ENCODE data around the gene MYORG.
"Not testable (repeated sequence)": the region's sequence is repeated elsewhere in the genome, so short reads cannot be mapped to it uniquely, and the experiment has no call there.

Gene MYORG

DNA sequence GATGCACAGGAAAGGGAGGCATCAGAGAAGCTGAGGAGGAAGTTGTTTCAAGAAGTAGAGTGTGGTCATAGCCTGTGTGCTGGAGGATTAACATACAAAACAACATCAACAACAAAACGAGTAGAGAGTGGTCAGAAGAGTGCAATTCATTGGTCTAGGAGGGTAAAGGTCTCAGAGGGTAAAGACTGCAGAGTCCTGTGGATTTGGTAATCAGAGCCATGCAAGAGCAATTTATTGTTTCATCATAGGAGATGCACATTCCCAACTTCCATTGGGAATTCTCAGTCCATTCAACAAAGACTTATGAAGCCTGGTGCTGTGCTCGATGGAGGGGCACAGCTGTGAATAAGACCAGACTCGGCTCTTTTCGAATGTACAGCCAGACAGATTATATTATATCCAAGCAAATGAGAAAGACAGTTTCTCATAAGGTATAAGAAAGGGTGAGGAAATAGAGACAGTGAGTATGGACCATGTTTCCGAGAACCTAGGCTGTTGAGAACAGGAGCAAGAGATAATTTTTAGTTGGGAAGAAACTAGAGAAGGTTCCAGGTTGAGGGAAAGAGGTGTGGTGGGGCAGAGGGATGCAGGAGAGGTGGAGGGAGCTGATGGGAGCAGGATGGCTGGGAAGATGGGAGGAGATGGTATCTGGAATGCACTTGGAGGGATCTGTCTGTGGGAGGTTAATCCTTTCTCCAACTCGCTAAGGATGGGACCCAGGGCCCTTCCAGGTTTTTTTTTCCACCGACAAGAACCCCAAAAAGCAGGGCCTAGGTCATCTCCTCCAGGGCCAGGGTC, 7.9 kb upstream of the MYORG start:
- DNase-seq: no peak

DNA sequence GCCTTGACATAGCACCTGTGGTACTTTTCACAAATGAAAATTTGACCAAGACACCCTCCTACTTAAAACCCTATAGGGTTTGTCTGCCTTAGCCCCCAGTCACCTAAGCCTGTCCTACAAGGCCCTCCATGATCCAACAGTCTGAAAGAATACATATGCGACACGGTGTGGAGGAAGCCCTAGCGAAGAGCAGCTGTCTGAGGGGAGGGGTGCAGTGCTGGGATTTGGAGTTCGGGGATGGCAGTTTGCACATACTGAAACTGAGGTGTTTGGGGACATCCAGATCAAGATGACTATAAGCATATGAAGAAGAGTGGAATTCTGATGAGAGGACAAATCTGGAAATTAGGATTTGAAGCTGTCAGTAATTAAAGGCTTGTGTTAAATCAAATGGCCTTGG, 7.2 kb upstream of the MYORG start:
- no peak for DNase-seq

GRCh38 chr9:34382879-34383278, 6.2 kb upstream of the MYORG start:
- DNase-seq: no peak

GRCh38 chr9:34382054-34382453, 5.4 kb upstream of the MYORG start:
- no peak for DNase-seq

- no peak for DNase-seq
These were observed 4.6 kb upstream of the MYORG start for GRCh38 chr9:34381323-34381722.

- DNase-seq: no peak
These were observed 4.0 kb upstream of the MYORG start for GRCh38 chr9:34380511-34381315.

GRCh38 chr9:34380034-34380510, 3.4 kb upstream of the MYORG start:
- no peak for DNase-seq

DNA sequence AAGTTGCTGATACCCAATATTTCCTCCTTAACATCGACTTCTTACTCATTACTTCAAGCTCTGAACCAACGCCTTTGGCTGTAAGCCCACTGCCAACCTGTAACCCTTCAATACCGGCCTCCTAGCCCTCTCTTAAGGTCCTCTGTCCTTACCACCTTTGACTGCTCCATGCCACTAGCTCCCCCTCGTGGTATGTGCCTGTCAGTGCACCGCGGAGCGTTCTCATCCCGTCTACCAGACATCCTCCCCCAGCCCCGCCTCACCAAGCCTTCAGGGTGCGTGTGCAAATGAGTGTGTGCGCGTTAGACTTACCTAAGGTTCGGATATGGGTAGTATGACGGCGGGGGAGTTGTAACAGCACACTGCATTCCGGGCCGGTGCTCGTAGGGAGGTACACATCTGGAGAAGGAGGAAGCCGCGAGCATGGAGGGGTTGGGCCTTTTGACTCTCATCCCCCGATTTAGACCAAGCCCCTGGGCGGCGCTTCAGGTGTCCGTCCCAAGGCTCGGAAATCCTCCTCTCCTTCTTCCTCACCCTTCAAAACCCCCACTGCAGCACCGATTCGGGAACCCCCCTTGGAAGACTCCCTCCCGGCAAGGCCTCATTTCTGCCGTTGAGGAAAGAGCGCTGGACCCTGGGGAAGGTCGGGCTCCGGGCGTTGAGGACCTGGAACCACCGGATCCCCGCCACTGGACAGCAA, 2.8 kb upstream of the MYORG start:
- no peak for DNase-seq

DNA sequence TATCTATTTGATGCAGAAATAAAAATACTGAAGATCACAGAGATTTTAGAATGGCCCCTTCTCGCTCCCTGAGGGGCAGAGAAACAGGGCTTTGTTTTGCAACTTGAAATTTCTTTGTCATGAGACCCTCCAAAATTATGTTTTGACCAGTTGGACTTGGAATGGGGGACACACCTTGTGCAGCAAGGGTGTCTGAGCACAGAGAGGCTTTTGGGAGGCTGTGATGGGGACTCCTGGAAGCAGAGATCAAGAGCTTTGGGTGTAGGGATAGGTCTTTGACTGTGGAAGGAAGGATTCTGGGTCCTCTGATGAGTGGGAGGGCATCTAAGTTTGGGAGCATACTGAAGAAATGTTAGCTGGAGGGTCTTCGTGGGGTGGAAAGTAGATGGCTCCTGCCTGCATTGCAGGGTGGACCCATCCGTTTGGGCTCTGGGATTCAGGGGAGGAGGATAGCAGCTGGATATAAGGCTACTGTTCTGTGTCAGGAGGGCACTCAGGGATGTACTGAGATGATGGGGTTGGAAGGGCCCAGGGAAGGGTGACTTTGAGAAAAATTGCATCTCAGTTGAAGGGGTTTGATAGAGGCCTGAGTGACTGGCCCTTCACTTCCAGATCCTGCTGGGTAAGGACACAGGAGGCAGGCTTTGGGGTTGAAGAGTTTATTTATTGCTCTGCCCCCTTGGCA, 1.8 kb upstream of the MYORG start:
- DNase-seq: no peak

DNA sequence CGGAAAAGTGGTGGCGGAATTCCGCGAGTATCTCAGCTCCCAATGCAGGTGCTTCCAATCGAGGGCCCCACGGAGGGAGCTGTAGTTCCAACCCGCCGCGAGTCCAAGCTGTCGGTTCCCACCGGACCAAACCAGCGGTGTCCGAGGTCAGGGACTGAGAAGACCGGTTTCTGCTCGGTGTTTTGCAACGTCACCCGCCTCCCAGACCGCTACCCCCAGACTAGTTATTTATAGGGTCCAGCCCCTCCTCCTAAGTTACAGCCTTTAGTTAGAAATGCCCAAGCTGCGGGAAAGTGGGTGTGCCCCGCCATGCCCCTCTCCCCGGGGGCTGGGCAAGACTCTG, 677 bp upstream of the MYORG start:
- DNase-seq: no peak

GRCh38 chr9:34375901-34376595, 650 bp downstream of the MYORG start:
- DNase-seq: no peak

DNA sequence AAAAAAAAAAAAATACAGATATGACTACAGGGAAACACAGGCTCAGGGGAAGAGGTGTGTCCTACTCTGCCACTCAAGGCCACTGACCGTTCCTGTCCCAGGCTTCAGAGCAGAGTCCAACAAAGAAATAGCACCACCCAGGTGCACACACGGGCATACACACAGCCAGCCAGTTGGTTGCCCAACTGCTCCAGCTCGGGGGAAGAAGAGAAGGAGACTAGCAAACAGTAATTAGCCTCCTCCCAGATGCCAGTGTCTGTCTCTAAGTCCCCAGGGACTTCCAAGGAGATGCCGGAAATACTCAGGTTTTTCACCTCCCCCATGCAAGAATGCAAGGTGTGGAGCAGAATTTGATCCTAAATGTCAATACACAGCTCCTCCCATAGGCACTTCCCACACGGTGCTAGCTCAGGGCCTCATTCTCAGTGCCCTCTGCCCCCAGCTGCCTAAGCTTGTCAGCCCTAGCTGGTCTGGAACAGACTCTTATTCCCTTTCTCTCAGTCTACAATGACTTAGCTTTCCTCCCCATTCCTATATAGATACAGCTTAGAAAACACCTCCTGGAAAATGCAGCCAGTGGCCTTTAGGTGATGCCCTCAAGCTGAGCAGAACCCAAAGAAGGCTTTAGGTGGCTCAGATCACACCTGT, 1.7 kb downstream of the MYORG start:
- DNase-seq: no peak

DNA sequence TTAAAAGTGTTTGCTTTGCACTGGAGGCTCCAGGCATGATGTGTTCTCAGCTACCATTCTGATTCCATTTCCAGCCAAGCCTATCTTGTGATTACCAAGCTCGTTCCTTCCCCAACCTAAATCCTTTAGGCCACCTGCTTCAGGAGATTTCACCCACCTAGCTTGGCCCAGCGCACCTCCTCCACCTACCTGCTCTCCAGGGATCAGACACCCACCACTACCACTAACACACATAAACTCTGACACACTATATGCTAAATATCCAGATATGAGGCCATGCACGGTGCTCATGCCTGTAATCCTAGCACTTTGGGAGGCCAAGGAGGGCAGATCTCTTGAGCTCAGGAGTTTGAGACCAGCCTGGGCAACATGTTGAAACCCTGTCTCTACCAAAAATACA, 2.4 kb downstream of the MYORG start:
- DNase-seq: no peak

- DNase-seq: no peak
These were observed 2.9 kb downstream of the MYORG start for GRCh38 chr9:34373749-34374148.

DNA sequence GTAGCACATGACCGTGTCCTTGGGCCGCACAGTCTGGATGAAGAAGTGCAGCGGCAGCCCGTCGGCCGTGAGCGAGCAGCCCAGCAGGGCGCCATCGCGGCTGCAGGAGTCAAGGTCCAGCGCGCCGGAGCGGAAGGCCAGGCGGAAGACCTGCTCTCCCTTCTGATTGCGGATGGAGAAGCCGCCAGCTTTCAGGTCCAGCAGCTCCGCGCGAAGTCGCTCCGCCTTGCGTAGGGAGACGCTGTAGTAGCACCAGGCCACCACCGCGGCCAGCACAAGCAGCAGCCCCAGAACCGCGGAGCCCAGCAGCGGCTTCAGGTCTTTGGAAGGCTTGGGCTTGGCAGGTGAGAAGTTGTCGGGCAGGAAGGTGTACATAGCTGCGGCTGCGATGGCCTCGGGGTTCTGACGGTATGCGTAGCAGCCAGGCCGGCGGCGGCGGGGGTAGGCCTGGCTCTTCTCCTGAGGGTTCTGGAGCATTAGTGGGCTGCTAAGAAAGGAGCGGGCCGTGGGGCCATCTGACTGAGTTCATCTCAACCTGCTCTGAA, 4.2 kb downstream of the MYORG start:
- no peak for DNase-seq

DNA sequence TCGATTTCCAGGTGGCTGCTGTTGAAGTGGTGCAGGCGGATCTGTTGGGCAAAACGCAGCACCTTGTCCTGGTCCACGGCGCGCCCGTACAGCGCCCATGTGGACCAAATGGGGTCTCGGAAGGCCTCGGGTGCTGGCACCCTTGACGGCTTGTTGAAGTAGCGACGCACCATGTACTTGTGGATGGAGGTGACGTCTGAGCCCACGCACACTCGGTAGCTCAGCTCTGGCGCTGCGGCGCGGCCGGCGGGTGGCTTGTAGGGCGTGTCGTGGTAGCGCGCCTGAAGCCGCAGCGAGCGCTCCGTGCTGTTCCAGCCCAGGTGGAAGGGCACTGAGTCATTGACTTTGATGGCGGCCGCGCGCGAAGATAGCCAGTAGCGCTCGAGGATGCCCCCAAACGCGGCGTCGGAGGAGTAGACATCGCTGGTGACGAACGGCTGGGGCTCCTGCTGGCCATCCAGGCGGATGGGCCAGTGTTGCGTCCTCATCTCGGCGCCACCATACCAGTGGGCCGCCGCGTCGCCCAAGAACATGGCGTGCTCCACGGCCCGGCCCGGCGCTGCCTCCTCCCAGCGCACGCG, 4.7 kb downstream of the MYORG start:
- DNase-seq: no peak

GRCh38 chr9:34370970-34371880, 5.5 kb downstream of the MYORG start:
- no peak for DNase-seq

GRCh38 chr9:34370335-34370969, 6.2 kb downstream of the MYORG start:
- DNase-seq: no peak

DNA sequence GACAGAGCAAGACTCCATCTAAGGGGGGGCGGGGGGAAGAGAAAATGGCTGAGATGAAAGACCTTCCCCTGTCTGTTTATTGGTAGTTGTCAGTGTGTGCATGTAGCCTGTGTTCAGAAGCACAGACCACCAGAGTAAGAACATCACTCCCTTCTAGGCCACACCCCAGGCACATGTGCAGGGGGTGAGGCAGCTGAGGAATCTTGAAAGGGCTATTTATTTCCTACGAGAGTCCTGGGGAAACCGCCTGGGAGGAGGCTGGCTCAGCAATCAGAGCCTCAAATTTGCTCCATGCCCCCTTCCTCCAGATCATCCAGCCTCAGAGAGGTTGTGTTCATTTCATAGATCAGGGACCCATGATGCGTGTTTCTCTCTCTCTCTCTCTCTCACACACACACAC, 7.1 kb downstream of the MYORG start:
- DNase-seq: no peak

DNA sequence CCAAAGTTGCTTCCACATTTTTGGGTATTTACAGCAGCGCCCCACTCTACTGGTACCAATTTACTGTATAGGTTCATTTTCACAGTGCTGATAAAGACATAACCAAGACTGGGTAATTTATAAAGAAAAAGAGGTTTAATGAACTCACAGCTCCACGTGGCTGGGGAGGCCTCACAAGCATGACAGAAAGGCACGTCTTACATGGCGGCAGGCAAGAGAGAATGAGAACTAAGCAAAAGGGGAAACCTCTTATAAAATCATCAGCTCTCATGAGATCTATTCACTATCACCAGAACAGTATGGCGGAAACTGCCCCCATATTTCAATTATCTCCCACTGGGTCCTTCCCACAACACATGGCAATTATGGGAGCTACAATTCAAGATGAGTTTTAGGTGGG, 7.9 kb downstream of the MYORG start:
- not testable (repeated sequence) for DNase-seq

All from NCI-H1436 treated with DMSO at 0.1 percent for 48 hours (cell line).